Putamen (tissue), 1 donor: ENCODE measurements around the gene SMIM10L2A.
"Not testable (repeated sequence)": the region's sequence is repeated elsewhere in the genome, so short reads cannot be mapped to it uniquely, and the experiment has no call there.

Experiments
- DNase-seq: peaks from one replicate; pipeline ENCODE4 v3.0.0-alpha.2; 2016; ENCODE audit warnings: low spot score

SMIM10L2A gene

DNA sequence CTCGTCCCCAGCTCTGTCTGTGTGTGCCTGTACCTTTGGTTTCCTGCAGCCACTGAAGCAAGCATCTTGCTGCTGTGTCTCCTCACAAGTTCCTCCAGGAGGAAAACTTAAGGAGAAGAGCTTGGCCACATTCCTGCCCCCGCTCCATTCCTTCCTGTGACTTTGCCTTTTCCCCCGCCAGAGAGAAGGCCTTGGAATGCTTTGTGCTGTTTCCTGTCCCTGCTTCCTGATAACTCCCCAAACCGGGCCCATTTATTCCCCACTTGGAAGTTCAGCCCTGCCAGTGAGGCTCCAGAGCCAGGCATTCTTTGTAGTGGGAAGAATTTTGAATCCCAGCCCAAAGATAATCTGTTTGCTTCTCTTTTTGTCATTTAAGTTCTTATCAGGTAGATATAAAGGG lies 33.1 kb downstream of the SMIM10L2A start:
- DNase-seq, result no peak

DNA sequence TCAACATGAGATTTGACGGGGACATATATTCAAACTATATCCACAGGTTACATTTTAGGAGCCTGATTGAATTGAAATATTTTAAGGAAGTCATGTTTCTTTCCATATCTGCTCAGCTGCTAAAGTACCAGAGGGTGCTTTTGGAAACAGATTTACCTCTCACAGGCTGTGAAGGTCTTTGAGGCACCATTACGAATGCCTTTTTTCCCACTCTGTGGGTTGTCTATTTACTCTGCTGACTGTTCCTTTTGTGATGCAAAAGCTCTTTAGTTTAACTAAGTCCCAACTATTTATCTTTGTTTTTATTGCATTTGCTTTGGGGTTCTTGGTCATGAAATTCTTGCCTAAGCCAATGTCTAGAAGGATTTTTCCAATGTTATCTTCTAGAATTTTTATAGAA lies 40.0 kb downstream of the SMIM10L2A start:
- DNase-seq, result not testable (repeated sequence)

DNA sequence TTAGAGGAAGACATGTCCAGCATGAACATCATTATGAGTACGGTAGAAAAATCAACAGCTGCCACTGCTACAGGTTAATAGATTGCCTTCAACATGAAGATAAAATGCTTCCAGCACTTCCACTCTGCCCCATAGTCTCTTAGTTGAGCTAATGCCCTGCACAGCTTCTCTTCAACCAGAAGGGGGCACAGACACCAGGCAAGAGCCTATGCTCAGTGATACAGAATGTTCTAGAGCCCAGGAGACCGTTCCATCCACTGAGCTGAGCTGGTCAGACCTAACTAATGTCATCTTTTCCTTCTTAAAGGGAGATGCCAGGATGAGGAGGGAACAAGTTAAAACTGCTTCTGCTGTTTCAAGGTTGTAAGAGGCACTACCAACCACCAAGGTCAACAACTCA lies 42.2 kb downstream of the SMIM10L2A start:
- no peak for DNase-seq

DNA sequence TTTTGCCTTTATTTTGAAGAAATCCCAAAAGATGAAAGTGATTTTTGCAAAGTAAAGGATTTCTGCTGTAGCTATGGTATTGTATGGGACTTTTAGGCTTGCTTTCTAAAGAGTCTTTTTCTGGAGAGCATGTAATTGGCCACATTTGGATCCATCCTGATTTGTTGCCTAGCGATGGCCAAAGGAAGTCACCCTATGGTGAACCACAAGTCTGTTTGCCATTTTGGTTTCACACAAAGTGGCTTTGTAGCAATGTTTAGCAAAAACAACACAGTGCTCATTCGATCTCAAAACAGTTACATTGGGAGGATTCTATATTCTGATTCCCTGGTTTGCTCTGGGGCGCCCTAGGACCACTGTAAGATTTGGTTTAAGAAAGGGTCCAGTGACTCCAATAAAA lies 54.6 kb downstream of the SMIM10L2A start:
- DNase-seq, result no peak

DNA sequence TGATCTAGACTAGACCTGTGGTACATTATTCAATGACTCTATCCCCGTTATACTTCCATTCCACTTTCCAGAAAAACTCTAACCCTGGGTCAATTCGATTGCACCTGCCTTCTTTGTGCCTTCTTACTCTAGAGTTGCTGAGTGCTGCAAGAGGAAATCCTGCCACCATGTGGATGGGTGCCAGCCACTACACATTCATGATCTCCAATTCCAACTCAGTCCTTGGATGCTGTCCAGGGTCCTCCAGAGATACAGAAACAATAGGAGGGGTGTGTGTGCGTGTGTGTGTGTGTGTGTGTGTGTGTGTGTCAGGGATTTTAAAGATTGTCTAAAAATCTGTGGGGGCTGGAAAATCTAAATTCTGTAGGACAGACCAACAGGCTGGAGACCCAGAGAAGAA lies 55.8 kb downstream of the SMIM10L2A start:
- DNase-seq, result peak; percentile 58
